Sciatic nerve (tissue), 2 donors: ENCODE data around the gene GPR35. TPM values are rescaled to one million over a fixed set of nuclear protein-coding genes. Genes with fewer than 3 reads are reported as not detected.

Experiments
- ATAC-seq: fragments of 200-7000 bp; cut with Tn5 transposase; one replicate; pipeline ENCODE4 v1.9.1; 2020; ENCODE audit warnings: mild to moderate bottlenecking, moderate library complexity
- DNase-seq: peaks from one replicate; pipeline ENCODE4 v3.0.0-alpha.2; 2020; ENCODE audit warnings: low spot score
- intact Hi-C: fragments of 100-400 bp; cut with DNase I; formaldehyde crosslinking; loops from one replicate; pipeline ENCODE4 v1.14.2; 2022
- total RNA-seq: library from RNA; stranded (reverse); fragmentation: NEBNext Ultra II Directional; extraction: Animal tissue kit (Norgen Biotek cat#: 25700); gene quantifications from one replicate; pipeline ENCODE4 v1.2.1, GENCODE V29; 2021
- donor health status: DM: no; HTN: no; CAD: no.
- donor health status: DM: no; HTN: no; CAD: no.

GPR35 gene
- total RNA-seq, 1 donor from 2014 or later, result 3.2 TPM

GRCh38 chr2:240619506-240620148 is 5.7 kb upstream of the GPR35 start:
- intact Hi-C loops, result no loop called here
- peak; percentile 35 for DNase-seq
- ATAC-seq, result no peak

- no peak for ATAC-seq
- DNase-seq, result peak; percentile 51
- intact Hi-C loops, result no loop called here
These were observed 5.0 kb upstream of the GPR35 start for GRCh38 chr2:240620149-240620731.

- peak; percentile 46 for DNase-seq
These were observed 4.4 kb upstream of the GPR35 start for GRCh38 chr2:240620859-240621258.

GRCh38 chr2:240622060-240622411 is 3.2 kb upstream of the GPR35 start:
- no peak for ATAC-seq
- intact Hi-C loops, result no loop called here
- DNase-seq, result peak; percentile 43

More at GRCh38 chr2:240620859-240621258, 4.4 kb upstream of the GPR35 start:
- intact Hi-C loops, result no loop called here
- ATAC-seq, result no peak

- intact Hi-C loops, result no loop called here
- DNase-seq, result peak; percentile 60
These were observed 2.6 kb upstream of the GPR35 start for GRCh38 chr2:240622531-240623235.

GRCh38 chr2:240623531-240624010 is 1.7 kb upstream of the GPR35 start:
- intact Hi-C loops, result no loop called here
- DNase-seq, result no peak
- peak; percentile 6 for ATAC-seq

More at GRCh38 chr2:240622531-240623235, 2.6 kb upstream of the GPR35 start:
- peak; percentile 52 for ATAC-seq

GRCh38 chr2:240624011-240624949 is 1.0 kb upstream of the GPR35 start:
- peak; percentile 50 for DNase-seq
- ATAC-seq, result peak; percentile 6
- intact Hi-C loops, result no loop called here

GRCh38 chr2:240626531-240627300 is 1.4 kb downstream of the GPR35 start:
- peak; percentile 54 for DNase-seq
- no peak for ATAC-seq
- intact Hi-C loops, result no loop called here

- DNase-seq (peak; percentile 36), ATAC-seq (no peak)
- intact Hi-C loops, result no loop called here
These were observed 2.6 kb downstream of the GPR35 start for GRCh38 chr2:240627736-240628506.

- intact Hi-C loops, result no loop called here
- ATAC-seq, result no peak
- peak; percentile 28 for DNase-seq
These were observed 3.2 kb downstream of the GPR35 start for GRCh38 chr2:240628507-240628807.

GRCh38 chr2:240628808-240629618 is 3.7 kb downstream of the GPR35 start:
- no peak for ATAC-seq
- intact Hi-C loops, result no loop called here
- DNase-seq, result peak; percentile 51

- no peak for DNase-seq
- intact Hi-C loops, result no loop called here
- no peak for ATAC-seq
These were observed 4.3 kb downstream of the GPR35 start for GRCh38 chr2:240629619-240629967.

- intact Hi-C loops, result no loop called here
- DNase-seq (peak; percentile 39), ATAC-seq (no peak)
These were observed 4.9 kb downstream of the GPR35 start for GRCh38 chr2:240629968-240630770.

- DNase-seq (no peak), ATAC-seq (no peak)
- intact Hi-C loops, result no loop called here
These were observed 5.7 kb downstream of the GPR35 start for GRCh38 chr2:240630771-240631547.

GRCh38 chr2:240631548-240632305 is 6.4 kb downstream of the GPR35 start:
- intact Hi-C loops, result no loop called here
- no peak for DNase-seq
- no peak for ATAC-seq
